AG10803 (cell line): ENCODE results near the gene LRCH1.

Source experiments
- DNase-seq: peaks from one replicate; pipeline ENCODE4 v3.0.0; 2010; ENCODE audit warnings: low read depth
- H3K4me3 ChIP-seq: 2 replicates; pipeline ENCODE4 v1.5.1; 2011; ENCODE audit warnings: mild to moderate bottlenecking, low read length, control low read depth
- CTCF ChIP-seq: conservative IDR thresholded peaks from 2 replicates; pipeline ENCODE4 v1.5.1; 2011; ENCODE audit warnings: mild to moderate bottlenecking, low read length, control low read depth, inconsistent platforms

The LRCH1 gene

DNA sequence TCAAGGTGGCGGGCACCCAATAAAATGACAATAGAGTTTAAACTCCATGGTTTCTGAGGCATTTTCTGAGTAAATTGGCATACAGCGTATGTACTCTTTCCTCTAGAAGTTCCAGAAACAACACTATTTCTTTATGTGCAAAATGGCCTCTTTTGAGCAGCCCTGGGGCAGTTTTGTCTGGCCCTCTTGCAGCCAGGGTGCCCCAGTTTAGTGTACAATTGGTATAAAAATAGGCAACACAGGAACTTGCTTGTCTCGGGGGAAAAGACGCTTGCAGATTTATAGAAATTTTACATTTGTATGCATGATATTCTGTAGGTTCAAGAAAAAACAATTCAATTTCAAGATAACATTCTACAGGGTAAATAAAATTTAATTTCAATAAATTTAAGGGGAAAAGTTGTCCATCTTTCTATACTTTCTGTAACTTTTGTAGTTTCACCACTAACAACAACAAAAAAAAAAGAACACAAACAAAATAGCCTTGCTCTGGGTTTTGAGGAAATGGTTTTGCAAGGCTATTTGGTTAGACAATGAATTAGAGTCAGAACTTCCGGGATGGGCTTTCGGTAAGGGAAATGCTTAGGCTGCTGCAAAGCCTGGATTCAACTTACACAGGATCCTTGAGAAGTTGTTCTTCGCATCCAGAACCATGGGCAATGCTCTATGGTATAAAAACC is 45.3 kb downstream of the LRCH1 start:
- TF ChIP-seq CTCF = no peak
- H3K4me3 ChIP-seq = no peak overlapping the region
- DNase-seq = no peak

DNA sequence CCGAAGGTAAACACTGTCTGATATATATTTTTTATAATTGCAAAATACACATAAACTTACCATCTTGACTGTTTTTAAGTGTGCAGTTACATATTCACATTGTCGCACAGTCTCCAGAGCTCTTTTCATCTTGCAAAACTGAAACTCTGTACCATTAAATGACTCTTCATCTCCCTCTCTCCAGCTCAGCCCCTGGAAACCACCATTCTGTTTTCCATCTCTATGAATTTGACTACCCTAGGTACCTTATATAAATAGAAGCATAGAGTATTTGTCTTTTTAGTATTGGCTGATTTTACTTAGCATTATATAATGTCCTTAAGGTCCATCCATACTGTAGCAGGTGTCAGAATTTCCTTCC is 45.8 kb downstream of the LRCH1 start:
- TF ChIP-seq CTCF = no peak
- no peak overlapping the region for H3K4me3 ChIP-seq
- no peak for DNase-seq

DNA sequence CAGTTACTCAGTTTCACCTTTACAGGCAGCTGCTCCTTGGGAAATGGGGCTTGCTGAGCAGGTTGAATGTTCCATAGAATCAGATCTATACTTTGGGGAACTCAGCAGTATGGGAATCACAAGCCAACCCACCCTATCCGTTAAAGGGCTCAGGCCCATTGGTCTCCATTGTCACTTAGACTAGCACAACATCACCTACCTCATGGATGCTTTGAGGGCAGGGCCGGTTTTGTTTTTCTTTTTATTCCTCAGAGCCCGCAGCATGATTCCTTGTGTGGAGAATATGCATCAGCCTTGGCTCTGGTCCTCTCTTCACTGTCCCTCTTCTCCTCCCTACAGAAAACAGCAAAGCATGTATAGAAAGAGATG is 48.0 kb downstream of the LRCH1 start:
- TF ChIP-seq CTCF = no peak
- no peak overlapping the region for H3K4me3 ChIP-seq
- no peak for DNase-seq

- no peak overlapping the region for H3K4me3 ChIP-seq
- no peak for TF ChIP-seq CTCF
- no peak for DNase-seq
These were observed 49.6 kb downstream of the LRCH1 start for GRCh38 chr13:46602531-46602930.

DNA sequence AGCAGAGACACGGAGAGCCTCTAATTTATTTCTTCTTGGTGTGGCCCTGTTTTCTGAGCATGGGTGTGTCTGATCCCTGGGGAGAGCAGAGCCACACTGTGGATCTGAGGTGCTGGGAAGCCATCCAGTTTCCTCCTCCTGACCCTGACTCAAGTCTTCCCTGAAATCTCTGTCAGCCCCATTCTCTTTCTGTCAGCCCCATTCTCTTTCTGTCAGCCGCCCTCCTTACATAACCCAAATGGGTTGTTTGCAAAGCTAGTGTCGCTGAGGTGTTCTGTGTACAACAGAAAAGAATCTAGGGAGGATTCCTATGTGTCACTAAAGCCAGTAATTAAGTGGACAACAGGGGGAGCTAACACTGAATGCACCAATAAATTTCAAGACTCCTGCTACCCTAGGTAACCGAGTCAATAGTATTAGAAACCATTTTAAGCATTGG is 50.2 kb downstream of the LRCH1 start:
- peak; percentile 17 for DNase-seq
- peak; percentile 38 for TF ChIP-seq CTCF
- H3K4me3 ChIP-seq = no peak overlapping the region

DNA sequence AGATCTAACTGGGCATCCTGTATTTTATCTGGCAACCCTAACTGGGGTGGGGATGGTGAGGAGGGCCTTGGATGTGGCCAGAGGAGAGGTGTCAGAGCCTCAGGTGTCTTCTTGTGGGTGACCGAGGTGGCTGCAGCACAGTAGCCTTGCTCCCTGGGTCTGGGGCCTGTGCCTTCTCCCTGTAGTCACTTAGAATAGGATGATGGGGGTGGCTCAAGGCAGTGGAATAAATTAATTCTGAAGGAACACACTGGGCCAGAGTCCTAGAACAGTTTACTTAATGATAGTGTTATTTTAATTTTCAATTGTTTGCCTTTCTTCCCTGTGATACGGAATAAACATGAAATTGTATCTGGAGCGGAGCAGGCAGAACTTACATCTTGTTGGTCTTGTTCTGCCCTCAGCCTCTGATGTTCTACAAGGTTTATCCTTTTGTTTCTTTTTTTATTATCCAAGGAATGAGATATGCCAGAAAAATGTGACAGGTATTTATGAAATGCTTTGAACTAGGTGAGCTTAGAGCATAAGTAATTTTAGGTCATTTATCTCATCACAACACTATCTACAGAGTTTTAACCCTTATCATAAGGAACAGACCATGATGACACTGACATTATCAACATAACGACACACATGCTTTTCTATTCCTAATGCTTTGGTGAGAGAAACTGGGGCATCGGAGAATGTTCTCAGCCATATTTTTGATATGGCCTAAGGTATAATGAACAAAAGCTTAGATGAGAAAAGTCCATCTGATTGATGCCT is 51.4 kb downstream of the LRCH1 start:
- TF ChIP-seq CTCF = no peak
- H3K4me3 ChIP-seq = no peak overlapping the region
- no peak for DNase-seq
